H1 (cell line): ENCODE data around the gene IWS1. TPM values are rescaled to one million over a fixed set of nuclear protein-coding genes. Genes with fewer than 3 reads are reported as not detected.

Experiments used
- CTCF ChIA-PET: fragments of 300-600 bp; sonication (Branson Sonifier 250); formaldehyde crosslinking; loops from one replicate; lab custom pipeline; 2021; ENCODE audit not compliant: partially characterized antibody; lab: Charles Lee
- POLR2A ChIA-PET: fragments of 300-600 bp; sonication (Branson Sonifier 250); formaldehyde crosslinking; loops from one replicate; lab custom pipeline; 2021; ENCODE audit warnings: inconsistent platforms; ENCODE audit not compliant: partially characterized antibody; lab: Charles Lee
- DNase-seq, 2 experiments: peaks; one replicate each; pipeline versions ENCODE4 v3.0.0 to v3.0.0-alpha.2; 2010 to 2022; ENCODE audit warnings: low spot score in 2 of 2, low read depth in 1 of 2, mixed read lengths in 1 of 2
- FAIRE-seq: peaks from 2 replicates; lab custom pipeline; 2011; peaks lifted over from hg19 to GRCh38; lab: Jason Lieb, UNC
- H2AFZ ChIP-seq: 2 replicates; pipeline ENCODE4 v1.8.1; 2012; ENCODE audit warnings: low read length, inconsistent platforms
- H2AK5ac ChIP-seq: 2 replicates; pipeline ENCODE4 v1.6.1; 2013; ENCODE audit warnings: low read depth, low read length
- H2BK120ac ChIP-seq: replicated peaks from 2 replicates; pipeline ENCODE3; 2013; ENCODE audit warnings: low read depth, low read length, inconsistent platforms
- H2BK12ac ChIP-seq: 2 replicates; pipeline ENCODE4 v1.6.1; 2013; ENCODE audit warnings: low read depth, low read length
- H2BK15ac ChIP-seq: 2 replicates; pipeline ENCODE4 v1.6.1; 2013; ENCODE audit warnings: low read length
- H2BK20ac ChIP-seq: 2 replicates; pipeline ENCODE4 v1.6.1; 2013; ENCODE audit warnings: low read length
- H2BK5ac ChIP-seq: 2 replicates; pipeline ENCODE4 v1.6.1; 2013; ENCODE audit warnings: low read depth, low read length
- H3K14ac ChIP-seq: 2 replicates; pipeline ENCODE4 v1.6.1; 2013; ENCODE audit warnings: inconsistent platforms; ENCODE audit not compliant: insufficient read length
- H3K18ac ChIP-seq: 2 replicates; pipeline ENCODE4 v1.6.1; 2013; ENCODE audit warnings: low read length; ENCODE audit errors: extremely low read depth
- H3K23ac ChIP-seq: 2 replicates; pipeline ENCODE4 v1.6.1; 2013; ENCODE audit warnings: inconsistent platforms; ENCODE audit not compliant: insufficient read length
- H3K23me2 ChIP-seq: 2 replicates; pipeline ENCODE4 v1.6.1; 2013; ENCODE audit warnings: low read depth, low read length
- H3K27ac ChIP-seq: 2 replicates; pipeline ENCODE4 v1.6.1; 2011; ENCODE audit warnings: low read depth, low read length, inconsistent platforms
- H3K27me3 ChIP-seq, 4 experiments: replicated peaks in 1 of 4; 1 replicate in 1 of 4; 2 replicates in 3 of 4; pipeline versions ENCODE4 v1.6.1 to v1.8.1; 2011 to 2013; ENCODE audit warnings: low read length in 3 of 4, mild to moderate bottlenecking in 3 of 4, inconsistent platforms in 2 of 4, mixed read lengths in 2 of 4, moderate library complexity in 1 of 4; ENCODE audit not compliant: control insufficient read depth in 3 of 4, insufficient read depth in 3 of 4; ENCODE audit errors: extremely low read depth in 1 of 4
- H3K36me3 ChIP-seq, 4 experiments: 2 replicates each; pipeline versions ENCODE4 v1.6.1 to v1.8.1; 2011 to 2013; ENCODE audit warnings: mild to moderate bottlenecking in 4 of 4, low read length in 3 of 4, moderate library complexity in 2 of 4, control low read depth in 1 of 4, inconsistent platforms in 1 of 4; ENCODE audit not compliant: insufficient read depth in 4 of 4, control insufficient read depth in 2 of 4
- H3K4ac ChIP-seq: replicated peaks from 2 replicates; pipeline ENCODE3; 2013; ENCODE audit warnings: low read length, low read depth, mixed read lengths, inconsistent platforms; ENCODE audit not compliant: insufficient read length
- H3K4me1 ChIP-seq, 4 experiments: replicated peaks in 1 of 4; 1 replicate in 1 of 4; 2 replicates in 3 of 4; pipeline versions ENCODE4 v1.6.1 to v1.8.1; 2011 to 2013; ENCODE audit warnings: low read length in 3 of 4, inconsistent platforms in 2 of 4, mixed read lengths in 1 of 4; ENCODE audit not compliant: insufficient read depth in 4 of 4, control insufficient read depth in 3 of 4
- H3K4me2 ChIP-seq, 2 experiments: 2 replicates each; pipeline versions ENCODE4 v1.6.1 to v1.8.1; 2011 to 2013; ENCODE audit warnings: low read depth in 2 of 2, low read length in 2 of 2, control low read depth in 1 of 2, inconsistent platforms in 1 of 2, mild to moderate bottlenecking in 1 of 2; ENCODE audit not compliant: insufficient read depth in 1 of 2
- H3K4me3 ChIP-seq, 4 experiments: fragments of 200-600, 300-600 bp in 1 of 4; sonication (generic), shearing (Covaris generic), sonication (Bioruptor Twin) in 1 of 4; 2 replicates each; pipeline versions ENCODE4 v1.5.1 to v1.8.1; 2011 to 2016; ENCODE audit warnings: low read length in 4 of 4, low read depth in 3 of 4, control low read depth in 2 of 4, inconsistent platforms in 2 of 4, mild to moderate bottlenecking in 2 of 4, mixed read lengths in 1 of 4, moderate library complexity in 1 of 4; ENCODE audit not compliant: insufficient read depth in 2 of 4; ENCODE audit errors: extremely low read depth in 1 of 4
- H3K56ac ChIP-seq: replicated peaks from 2 replicates; pipeline ENCODE3; 2013; ENCODE audit warnings: low read depth, mild to moderate bottlenecking, mixed read lengths, low read length, inconsistent platforms; ENCODE audit not compliant: insufficient read length
- H3K79me1 ChIP-seq: 2 replicates; pipeline ENCODE4 v1.6.1; 2013; ENCODE audit warnings: low read depth, low read length, control low read depth
- H3K79me2 ChIP-seq, 2 experiments: 2 replicates each; pipeline versions ENCODE4 v1.6.1 to v1.8.1; 2012 to 2013; ENCODE audit warnings: low read length in 2 of 2, mild to moderate bottlenecking in 2 of 2, inconsistent platforms in 1 of 2; ENCODE audit not compliant: insufficient read depth in 2 of 2, control insufficient read depth in 1 of 2
- H3K9ac ChIP-seq, 4 experiments: replicated peaks in 1 of 4; 1 replicate in 1 of 4; 2 replicates in 3 of 4; pipeline versions ENCODE4 v1.6.1 to v1.8.1; 2011 to 2013; ENCODE audit warnings: low read depth in 3 of 4, low read length in 3 of 4, control low read depth in 2 of 4, mild to moderate bottlenecking in 2 of 4, moderate library complexity in 2 of 4, inconsistent platforms in 1 of 4; ENCODE audit errors: extremely low read depth in 1 of 4
- H3K9me3 ChIP-seq, 2 experiments: 2 replicates each; pipeline versions ENCODE4 v1.6.1 to v1.8.1; 2012 to 2013; ENCODE audit warnings: mild to moderate bottlenecking in 2 of 2, moderate library complexity in 2 of 2, control low read depth in 1 of 2, inconsistent platforms in 1 of 2, low read depth in 1 of 2, low read length in 1 of 2, mixed read lengths in 1 of 2; ENCODE audit not compliant: insufficient read depth in 2 of 2
- H4K20me1 ChIP-seq, 2 experiments: replicated peaks in 1 of 2; 2 replicates each; pipeline versions ENCODE3 to v1.8.1; 2011 to 2013; ENCODE audit warnings: inconsistent platforms in 2 of 2, low read length in 2 of 2, mild to moderate bottlenecking in 1 of 2; ENCODE audit not compliant: insufficient read depth in 2 of 2, control insufficient read depth in 1 of 2
- H4K5ac ChIP-seq: 2 replicates; pipeline ENCODE4 v1.6.1; 2013; ENCODE audit warnings: low read length, low read depth, mixed read lengths, inconsistent platforms; ENCODE audit not compliant: insufficient read length
- H4K8ac ChIP-seq: 2 replicates; pipeline ENCODE4 v1.8.0; 2013; ENCODE audit warnings: mild to moderate bottlenecking, moderate library complexity, low read length, inconsistent platforms; ENCODE audit not compliant: insufficient read depth; ENCODE audit errors: extremely low read depth
- H4K91ac ChIP-seq: replicated peaks from 2 replicates; pipeline ENCODE3; 2013; ENCODE audit warnings: low read length, mixed read lengths, inconsistent platforms; ENCODE audit not compliant: insufficient read length
- KDM1A ChIP-seq: fragments of 200-600, 300-600 bp; sonication (generic); IDR thresholded peaks from 2 replicates; pipeline ENCODE4 v1.7.1; 2016; ENCODE audit warnings: mild to moderate bottlenecking, low read length, borderline replicate concordance
- POLR2AphosphoS5 ChIP-seq: IDR thresholded peaks from 2 replicates; pipeline ENCODE4 v1.6.1; 2011; ENCODE audit warnings: low read depth, low read length
- YY1 ChIP-seq: IDR thresholded peaks from 2 replicates; pipeline ENCODE4 v1.6.1; 2011; ENCODE audit warnings: low read depth, mild to moderate bottlenecking, low read length
- WGBS, 2 experiments: shearing (Covaris generic) in 1 of 2; methylation state at CpG; one replicate each; pipeline versions ENCODE4 v1.1.6 to v1.1.7; 2013 to 2015; ENCODE audit warnings: low lambda C conversion rate in 2 of 2, mixed read lengths in 2 of 2, inconsistent platforms in 1 of 2, low coverage in 1 of 2, missing lambda C conversion rate in 1 of 2; ENCODE audit not compliant: insufficient replicate concordance in 2 of 2, insufficient coverage in 1 of 2, insufficient read length in 1 of 2; ENCODE audit errors: extremely low coverage in 1 of 2, missing lambda C conversion rate in 1 of 2; 5-methylcytosine and 5-hydroxymethylcytosine counted together
- polyA plus RNA-seq, 7 experiments: library from polyadenylated mRNA; depleted of rRNA in 3 of 7; stranded (reverse) in 5 of 7; unstranded in 2 of 7; fragments of >200 nt in 5 of 7; fragments of 200-250 nt in 2 of 7; gene quantifications; 1 replicate in 5 of 7; 2 replicates in 1 of 7; 4 replicates in 1 of 7; pipeline versions ENCODE4 v1.2.1 to v1.2.3, GENCODE V29; 2011 to 2013; ENCODE audit warnings: missing spikeins in 2 of 7, mixed read lengths in 2 of 7
- total RNA-seq: library from RNA; stranded (reverse); fragmentation: NEBNext Ultra II Directional; extraction: Animal tissue kit (Norgen Biotek cat#: 25700); gene quantifications from 2 replicates; pipeline ENCODE4 v1.2.1, GENCODE V29; 2021

The IWS1 gene
- total and polyA plus RNA-seq, 2 of the 8 experiments (the other 6 are each of a cell fraction or from before 2014, with no cell fraction given) = 18.4 to 64.8 TPM

DNA sequence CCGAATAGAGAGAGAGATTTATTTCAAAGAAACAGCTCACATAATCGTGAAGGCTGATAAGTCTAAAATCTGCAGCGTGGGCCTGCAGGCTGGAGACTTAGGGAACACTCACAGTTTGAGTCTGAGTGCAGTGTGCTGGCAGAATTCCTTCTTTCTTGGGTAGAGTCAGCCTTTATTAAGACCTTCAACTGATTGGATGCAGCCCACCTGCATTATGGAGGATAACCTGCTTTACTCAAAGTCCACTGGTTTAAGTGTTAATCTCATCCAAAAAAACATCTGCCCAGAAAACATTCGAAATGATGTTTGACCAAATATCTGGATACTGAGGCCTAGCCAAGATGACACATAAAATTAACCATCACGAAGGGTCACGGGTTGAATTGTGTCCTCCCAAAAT lies 91.8 kb downstream of the IWS1 start:
- H3K4me3 ChIP-seq = no peak overlapping the region
- no peak overlapping the region for H3K9ac ChIP-seq
- H2BK15ac ChIP-seq = no peak overlapping the region
- H3K4me2 ChIP-seq = no peak overlapping the region
- no peaks in the 10 kb centered on the region for H4K20me1 ChIP-seq
- no peak overlapping the region for H4K8ac ChIP-seq
- H3K27ac ChIP-seq = no peak overlapping the region
- H2AK5ac ChIP-seq = no peak overlapping the region
- no peaks in the 10 kb centered on the region for H3K79me2 ChIP-seq
- no peak overlapping the region for H3K14ac ChIP-seq
- no peak overlapping the region for H2BK120ac ChIP-seq
- H2BK20ac ChIP-seq = no peak overlapping the region
- no peak overlapping the region for H3K4ac ChIP-seq
- ChIA-PET POLR2A (interaction anchor here (1.1 kb wide), 1 partner anchor 12 kb away, joined by 3 read pairs; no protein-coding TSS in a partner anchor), CTCF (interaction anchor here (0.8 to 7.6 kb wide), 3 partner anchors 10 to 19 kb away, joined by 3 to 46 read pairs (median 11); no protein-coding TSS in a partner anchor)
- DNase-seq = no peak
- H4K5ac ChIP-seq = no peak overlapping the region
- H3K79me1 ChIP-seq = no peaks in the 10 kb centered on the region
- H2BK12ac ChIP-seq = no peak overlapping the region
- no peaks in the 10 kb centered on the region for H3K27me3 ChIP-seq
- H3K23ac ChIP-seq = no peak overlapping the region
- no peak overlapping the region for H2BK5ac ChIP-seq
- H3K18ac ChIP-seq = no peak overlapping the region
- WGBS, 2 experiments = 93% methylated on average over 6 of the region's 6 CpGs; no CpG with 5 or more reads in 1 of the 2 experiments
- H3K4me1 ChIP-seq = no peaks in the 10 kb centered on the region
- H3K9me3 ChIP-seq = no peaks in the 10 kb centered on the region
- H4K91ac ChIP-seq = no peak overlapping the region
- H3K36me3 ChIP-seq = no peaks in the 10 kb centered on the region
- H3K56ac ChIP-seq = no peak overlapping the region
- no peak overlapping the region for H2AFZ ChIP-seq
- no peak for FAIRE-seq
- H3K23me2 ChIP-seq = no peaks in the 10 kb centered on the region
- TF ChIP-seq KDM1A = no peak
- TF ChIP-seq YY1 = no peak
- TF ChIP-seq POLR2AphosphoS5 = no peak
